Mammary epithelial cell (primary cell): ENCODE results near the gene MYO1D.

Experiments
- CTCF ChIP-seq, 2 donors: IDR thresholded peaks in 1 of 2; conservative IDR thresholded peaks in 1 of 2; 2 replicates each; pipeline ENCODE4 v1.5.1; 2011 to 2012; ENCODE audit warnings: inconsistent platforms in 2 of 2, low read length in 2 of 2, mild to moderate bottlenecking in 2 of 2, control low read depth in 1 of 2, low read depth in 1 of 2; ENCODE audit not compliant: insufficient read depth in 1 of 2; ENCODE audit errors: extremely low read depth in 1 of 2
- EZH2 ChIP-seq: IDR thresholded peaks from 2 replicates; pipeline ENCODE4 v1.6.1; 2012; ENCODE audit warnings: low read length, inconsistent platforms, borderline replicate concordance

- TF ChIP-seq CTCF (conservative IDR thresholded peaks at IDR 0.05 in 1 of 2, IDR thresholded peaks at IDR 0.05 in 1 of 2; ENCODE audit: extremely low read depth in 1 of 2, insufficient read depth in 1 of 2, low read depth in 1 of 2, low read length in 2 of 2), result no peak
- no peak for TF ChIP-seq EZH2
Observed at GRCh38 chr17:32648450-32648849, 228.5 kb downstream of the MYO1D start.
